Measurements from ENCODE around the gene MORC2. TPM values are rescaled to one million over a fixed set of nuclear protein-coding genes. Genes with fewer than 3 reads are reported as not detected.

MORC2 gene
- total RNA-seq, 2 donors from 2014 or later, result 34.9 to 36.3 TPM

DNA sequence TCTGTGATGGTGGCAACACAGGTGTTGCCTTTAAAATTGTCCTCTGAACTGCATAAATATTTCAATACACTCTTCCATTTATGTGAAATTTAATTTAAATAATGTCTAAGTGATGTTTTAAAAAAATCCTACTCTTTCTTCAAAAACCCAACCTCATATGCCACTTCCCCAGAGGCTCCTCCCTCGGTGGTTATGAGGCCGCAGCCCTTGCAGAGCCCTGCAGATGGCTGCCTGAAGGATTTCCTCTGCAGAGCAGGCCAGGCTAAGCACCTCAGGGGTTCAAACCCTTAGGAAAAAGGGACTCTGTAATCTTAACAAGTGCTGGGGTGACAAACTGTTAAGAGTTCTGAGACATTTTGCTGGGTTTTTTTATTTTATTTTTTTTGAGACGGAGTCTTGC, 25.2 kb downstream of the MORC2 start:
- Mint-ChIP-seq H3K9me3 (no peaks in the 10 kb centered on the region), H3K27ac (no peak overlapping the region), H3K4me1 (peaks cover 4% of the 10 kb centered on the region), H3K4me3 (no peak overlapping the region), H3K36me3 (ENCODE audit: low read depth) (peaks cover 72% of the 10 kb centered on the region), H3K27me3 (ENCODE audit: insufficient read depth) (no peaks in the 10 kb centered on the region)
- H3K27ac ChIP-seq (ENCODE audit: low read depth, low read length), result no peak overlapping the region
- H3K27me3 ChIP-seq (ENCODE audit: control insufficient read depth, insufficient read depth, low read length, poor library complexity, severe bottlenecking), result no peaks in the 10 kb centered on the region
- TF ChIP-seq, protein P1, sequence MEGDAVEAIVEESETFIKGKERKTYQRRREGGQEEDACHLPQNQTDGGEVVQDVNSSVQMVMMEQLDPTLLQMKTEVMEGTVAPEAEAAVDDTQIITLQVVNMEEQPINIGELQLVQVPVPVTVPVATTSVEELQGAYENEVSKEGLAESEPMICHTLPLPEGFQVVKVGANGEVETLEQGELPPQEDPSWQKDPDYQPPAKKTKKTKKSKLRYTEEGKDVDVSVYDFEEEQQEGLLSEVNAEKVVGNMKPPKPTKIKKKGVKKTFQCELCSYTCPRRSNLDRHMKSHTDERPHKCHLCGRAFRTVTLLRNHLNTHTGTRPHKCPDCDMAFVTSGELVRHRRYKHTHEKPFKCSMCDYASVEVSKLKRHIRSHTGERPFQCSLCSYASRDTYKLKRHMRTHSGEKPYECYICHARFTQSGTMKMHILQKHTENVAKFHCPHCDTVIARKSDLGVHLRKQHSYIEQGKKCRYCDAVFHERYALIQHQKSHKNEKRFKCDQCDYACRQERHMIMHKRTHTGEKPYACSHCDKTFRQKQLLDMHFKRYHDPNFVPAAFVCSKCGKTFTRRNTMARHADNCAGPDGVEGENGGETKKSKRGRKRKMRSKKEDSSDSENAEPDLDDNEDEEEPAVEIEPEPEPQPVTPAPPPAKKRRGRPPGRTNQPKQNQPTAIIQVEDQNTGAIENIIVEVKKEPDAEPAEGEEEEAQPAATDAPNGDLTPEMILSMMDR (conservative IDR thresholded peaks at IDR 0.05), result no peak
- H3K36me3 ChIP-seq (ENCODE audit: control insufficient read depth, insufficient read depth, low read length), result peaks cover 95% of the 10 kb centered on the region
- H3K9ac ChIP-seq (ENCODE audit: extremely low read depth, low read length, poor library complexity, severe bottlenecking), result no peak overlapping the region
- H3K9me3 ChIP-seq (ENCODE audit: control insufficient read depth, low read length), result no peaks in the 10 kb centered on the region
- 86 to 97% methylated on average over 1 to 3 of the region's 3 CpGs for WGBS, 2 experiments (ENCODE audit: insufficient coverage in 1 of 2, insufficient read length in 1 of 2)
- no peak overlapping the region for H3K4me3 ChIP-seq (ENCODE audit: low read length)
- no peak for DNase-seq
- peaks cover 7% of the 10 kb centered on the region for H3K4me1 ChIP-seq (ENCODE audit: control insufficient read depth, insufficient read depth, low read length)

DNA sequence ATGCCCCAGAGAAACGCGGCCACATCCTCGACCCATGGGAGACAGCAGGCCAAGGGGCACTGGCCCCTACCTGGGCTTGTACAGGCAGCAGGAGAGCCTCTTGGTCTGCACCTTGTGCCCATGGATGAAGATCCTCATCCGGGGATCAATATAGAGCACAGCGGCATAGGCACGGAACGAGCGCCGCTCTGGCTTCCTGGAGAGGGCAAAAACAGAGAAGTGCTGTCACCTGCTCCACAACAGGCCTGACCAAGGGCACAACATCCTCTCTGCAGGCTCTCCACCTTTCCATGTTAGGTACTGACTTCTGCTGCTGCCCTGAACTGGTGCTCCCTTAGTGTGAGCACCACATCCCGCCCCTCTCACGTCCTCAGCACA, 27.2 kb downstream of the MORC2 start:
- WGBS, 2 experiments (ENCODE audit: insufficient coverage in 1 of 2, insufficient read length in 1 of 2), result 93 to 94% methylated on average over 6 to 11 of the region's 11 CpGs
- H3K27ac ChIP-seq (ENCODE audit: low read depth, low read length), result no peak overlapping the region
- H3K36me3 Mint-ChIP-seq (ENCODE audit: low read depth), result peaks cover 82% of the 10 kb centered on the region
- TF ChIP-seq, protein P1 (conservative IDR thresholded peaks at IDR 0.05), result no peak
- no peaks in the 10 kb centered on the region for H3K9me3 Mint-ChIP-seq
- no peaks in the 10 kb centered on the region for H3K4me1 ChIP-seq (ENCODE audit: control insufficient read depth, insufficient read depth, low read length)
- H3K27me3 Mint-ChIP-seq (ENCODE audit: insufficient read depth), result no peaks in the 10 kb centered on the region
- no peaks in the 10 kb centered on the region for H3K27me3 ChIP-seq (ENCODE audit: control insufficient read depth, insufficient read depth, low read length, poor library complexity, severe bottlenecking)
- H3K4me3 ChIP-seq (ENCODE audit: low read length), result no peak overlapping the region
- H3K4me3 Mint-ChIP-seq, result no peak overlapping the region
- no peak overlapping the region for H3K27ac Mint-ChIP-seq
- H3K9ac ChIP-seq (ENCODE audit: extremely low read depth, low read length, poor library complexity, severe bottlenecking), result no peak overlapping the region
- no peak for DNase-seq
- no peaks in the 10 kb centered on the region for H3K9me3 ChIP-seq (ENCODE audit: control insufficient read depth, low read length)
- no peaks in the 10 kb centered on the region for H3K4me1 Mint-ChIP-seq
- peaks cover 97% of the 10 kb centered on the region for H3K36me3 ChIP-seq (ENCODE audit: control insufficient read depth, insufficient read depth, low read length)

DNA sequence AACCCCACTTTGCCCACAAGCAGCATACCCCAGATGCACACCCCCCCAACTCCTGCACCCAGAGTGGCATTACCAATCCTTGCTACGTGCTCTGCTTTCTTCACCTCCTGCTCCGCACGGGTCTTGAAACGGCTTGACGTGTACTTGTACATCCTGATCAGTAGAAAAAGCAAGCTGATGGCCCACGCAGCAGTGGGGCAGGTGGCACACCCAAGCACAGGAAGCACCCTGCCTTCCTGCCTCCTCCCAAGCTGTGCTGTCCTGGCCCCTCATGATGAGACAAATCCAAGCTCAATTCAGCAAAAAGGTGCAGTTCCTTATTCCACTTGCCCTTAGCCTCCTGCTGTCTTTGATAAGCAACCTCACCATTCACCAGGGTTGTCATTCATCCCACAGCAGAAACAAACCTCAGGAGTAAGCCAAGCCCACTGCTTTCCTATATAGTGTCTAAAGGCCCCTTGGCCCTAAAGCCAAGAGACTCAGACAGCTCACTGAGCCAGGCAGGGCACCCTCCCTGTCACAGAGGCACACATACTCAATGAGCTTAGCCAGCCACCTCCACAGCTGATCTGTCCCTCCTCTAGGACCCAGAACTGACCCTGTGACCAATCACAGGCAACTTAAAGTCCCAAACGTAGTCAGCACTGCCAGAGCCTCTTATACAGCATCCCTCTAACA, 27.8 kb downstream of the MORC2 start:
- Histone ChIP-seq H3K27me3 (ENCODE audit: control insufficient read depth, insufficient read depth, low read length, poor library complexity, severe bottlenecking) (no peaks in the 10 kb centered on the region), H3K27ac (ENCODE audit: low read depth, low read length) (no peak overlapping the region), H3K9me3 (ENCODE audit: control insufficient read depth, low read length) (no peaks in the 10 kb centered on the region), H3K9ac (ENCODE audit: extremely low read depth, low read length, poor library complexity, severe bottlenecking) (no peak overlapping the region), H3K4me3 (ENCODE audit: low read length) (no peak overlapping the region), H3K36me3 (ENCODE audit: control insufficient read depth, insufficient read depth, low read length) (peaks cover 97% of the 10 kb centered on the region), H3K4me1 (ENCODE audit: control insufficient read depth, insufficient read depth, low read length) (no peaks in the 10 kb centered on the region)
- Mint-ChIP-seq H3K4me1 (no peaks in the 10 kb centered on the region), H3K9me3 (no peaks in the 10 kb centered on the region), H3K27me3 (ENCODE audit: insufficient read depth) (no peaks in the 10 kb centered on the region), H3K27ac (no peak overlapping the region), H3K36me3 (ENCODE audit: low read depth) (peaks cover 82% of the 10 kb centered on the region), H3K4me3 (no peak overlapping the region)
- no peak for DNase-seq
- WGBS, 2 experiments (ENCODE audit: insufficient coverage in 1 of 2, insufficient read length in 1 of 2), result 95 to 96% methylated on average over 5 to 7 of the region's 7 CpGs
- TF ChIP-seq, protein P1 (conservative IDR thresholded peaks at IDR 0.05), result no peak

Data from endodermal cell (in vitro differentiated cells).